HS-5 (cell line): ENCODE data around the gene FGF5.
"Not testable (repeated sequence)": the region's sequence is repeated elsewhere in the genome, so short reads cannot be mapped to it uniquely, and the experiment has no call there.

ENCODE experiments used
- DNase-seq: peaks from one replicate; pipeline ENCODE4 v3.0.0-alpha.2; 2012; ENCODE audit warnings: low read depth

FGF5 gene

DNA sequence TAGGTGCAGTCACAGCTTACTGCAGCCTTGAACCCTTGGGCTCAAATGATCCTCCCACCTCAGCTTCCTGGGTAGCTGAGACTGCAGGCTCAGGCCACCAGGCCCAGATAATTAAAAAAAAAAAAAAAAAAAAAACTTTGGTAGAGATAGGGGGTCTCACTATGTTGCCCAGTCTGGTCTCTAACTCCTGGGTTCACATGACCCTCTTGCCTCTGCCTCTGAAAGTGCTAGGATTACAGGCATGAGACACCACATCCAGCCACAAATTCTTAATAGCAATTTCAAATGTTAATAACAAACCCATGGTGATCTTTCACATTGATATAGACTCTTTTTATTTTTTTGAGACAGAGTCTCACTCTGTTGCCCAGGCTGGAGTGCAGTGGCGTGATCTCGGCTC, 12.3 kb upstream of the FGF5 start:
- DNase-seq, result no peak

- peak; percentile 76 for DNase-seq
These were observed 11.0 kb upstream of the FGF5 start for GRCh38 chr4:80255329-80256095.

DNA sequence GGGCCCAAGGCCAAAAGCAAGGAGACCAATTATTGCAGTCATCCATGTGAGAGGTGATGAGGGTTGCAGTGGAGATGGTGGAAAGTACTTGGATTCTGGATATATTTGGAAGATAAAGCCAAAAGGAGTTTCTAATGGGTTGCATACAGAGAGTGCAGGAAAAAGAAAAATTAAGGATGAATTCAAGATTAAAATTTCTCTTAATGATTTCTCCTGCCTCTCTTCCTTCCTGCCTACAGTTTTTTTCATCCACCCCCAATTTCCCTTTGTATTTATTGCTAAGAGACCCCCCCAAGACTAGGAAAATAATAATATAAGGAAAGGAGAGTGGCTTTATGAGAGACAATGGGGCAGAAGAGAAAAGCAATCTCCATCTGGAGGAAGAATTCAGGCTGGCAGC, 8.6 kb upstream of the FGF5 start:
- DNase-seq, result no peak

DNA sequence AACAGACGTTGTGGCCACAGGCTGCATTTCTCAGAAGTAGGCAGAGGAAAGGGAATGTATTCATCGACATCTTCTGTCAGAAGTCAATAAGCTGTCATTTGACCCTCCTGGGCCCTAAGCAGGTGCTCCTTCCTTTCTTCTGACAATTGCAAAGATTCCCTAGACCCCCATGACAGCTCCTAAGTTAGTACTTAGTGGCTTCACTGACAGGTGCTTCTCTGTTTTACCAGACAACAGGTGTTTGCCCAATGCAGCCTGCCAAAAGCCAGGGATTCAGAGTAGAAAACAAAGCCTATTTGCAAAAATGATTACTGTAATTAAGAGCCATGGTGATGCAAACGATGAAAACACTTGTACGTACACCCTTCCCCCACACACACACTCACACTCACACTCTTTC, 7.5 kb upstream of the FGF5 start:
- DNase-seq, result no peak

DNA sequence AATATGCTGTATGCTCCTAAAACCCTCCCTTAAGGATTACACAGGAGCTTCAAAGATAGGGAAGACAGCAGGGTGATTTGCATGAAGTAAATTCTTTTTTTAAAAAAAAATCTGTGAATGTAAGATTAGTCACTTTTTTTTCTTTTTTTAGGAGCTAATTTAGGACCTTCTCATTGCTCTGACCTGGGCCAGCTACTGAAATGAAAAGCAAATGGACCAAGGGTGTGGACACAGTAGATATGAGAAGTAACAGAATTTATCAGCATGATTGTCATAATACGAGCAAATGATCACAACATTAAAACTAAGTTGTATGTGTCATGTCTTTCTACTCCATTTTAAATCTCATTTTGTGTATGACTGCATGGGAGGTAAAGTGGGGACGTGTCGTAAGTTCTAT, 6.6 kb upstream of the FGF5 start:
- no peak for DNase-seq

GRCh38 chr4:80261989-80262600, 4.4 kb upstream of the FGF5 start:
- no peak for DNase-seq

DNA sequence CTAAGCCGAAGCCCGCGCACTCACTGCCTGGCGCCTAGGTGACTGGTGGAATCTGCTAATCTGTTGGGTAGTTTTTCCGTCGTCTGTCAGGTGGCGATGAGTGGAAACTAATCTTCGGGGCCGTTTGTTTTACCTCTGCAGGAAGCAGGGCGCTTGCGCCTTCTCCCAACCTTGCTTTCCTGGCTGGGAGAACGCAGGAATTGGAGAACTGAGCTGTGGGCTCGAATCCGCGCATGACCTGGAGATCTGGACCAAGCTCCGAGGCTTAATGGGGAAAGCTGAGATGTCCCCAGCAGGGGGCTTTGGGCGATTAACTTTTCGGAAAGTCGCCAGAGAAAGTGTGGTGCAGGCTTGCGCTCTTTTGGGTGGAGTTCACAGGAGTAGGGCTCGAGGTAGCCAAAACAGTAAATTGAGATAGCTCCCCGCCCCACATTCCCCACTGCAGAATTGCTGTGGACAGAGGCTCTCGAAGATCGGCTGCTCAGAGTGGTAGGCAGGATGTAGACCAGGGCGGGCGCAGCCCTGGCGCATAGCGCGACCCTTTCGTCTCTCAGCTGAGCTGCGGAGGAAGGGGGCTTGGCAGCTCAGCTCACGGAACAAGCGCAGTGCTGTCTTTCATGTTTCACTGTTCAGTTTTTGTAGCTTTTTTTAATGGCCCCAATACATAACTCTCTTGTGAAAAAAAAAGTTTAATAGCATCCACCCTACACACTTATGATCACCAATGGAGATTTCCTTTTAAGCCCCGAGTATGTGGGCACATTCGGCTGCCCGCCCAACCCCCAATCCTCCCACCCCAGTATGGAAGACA, 2.7 kb upstream of the FGF5 start:
- DNase-seq, result no peak

- no peak for DNase-seq
These were observed 2.2 kb upstream of the FGF5 start for GRCh38 chr4:80264352-80264647.

- no peak for DNase-seq
These were observed 1.6 kb upstream of the FGF5 start for GRCh38 chr4:80264825-80265224.

DNA sequence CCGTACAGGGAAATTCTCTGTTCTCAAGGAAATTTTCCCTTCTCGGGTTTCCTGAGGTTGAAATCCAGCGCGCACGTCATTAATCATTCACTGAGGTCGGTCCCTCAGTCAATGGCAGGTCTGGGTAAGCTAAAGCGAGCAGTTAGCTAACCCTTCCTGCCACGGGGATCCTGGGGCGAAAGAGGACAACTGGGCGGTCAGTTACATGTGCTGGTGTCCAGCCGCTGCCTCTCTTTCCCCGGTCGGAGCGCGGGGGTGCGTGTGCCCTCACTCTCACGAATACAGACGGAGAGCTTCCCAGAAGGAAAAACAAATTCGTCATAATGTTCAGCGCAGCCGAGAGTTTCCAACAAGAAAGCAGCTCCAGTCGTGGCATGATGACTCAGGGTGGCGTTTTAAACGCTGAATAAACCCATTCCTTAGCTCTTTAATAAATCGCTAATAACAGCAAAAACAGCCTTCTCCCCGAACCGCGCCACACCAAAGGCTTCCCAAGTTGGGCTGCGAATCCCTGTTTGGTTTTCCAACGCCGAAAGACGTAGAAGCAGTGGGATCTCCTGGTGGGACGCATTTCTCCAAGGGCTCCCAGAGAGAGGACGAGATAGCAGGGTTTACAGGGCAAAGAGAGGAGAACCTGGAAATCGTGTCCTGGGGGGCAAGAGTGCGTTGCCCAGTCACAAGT, 752 bp upstream of the FGF5 start:
- no peak for DNase-seq

GRCh38 chr4:80266902-80267380, 477 bp downstream of the FGF5 start:
- no peak for DNase-seq

- no peak for DNase-seq
These were observed 1.8 kb downstream of the FGF5 start for GRCh38 chr4:80268081-80268823.

DNA sequence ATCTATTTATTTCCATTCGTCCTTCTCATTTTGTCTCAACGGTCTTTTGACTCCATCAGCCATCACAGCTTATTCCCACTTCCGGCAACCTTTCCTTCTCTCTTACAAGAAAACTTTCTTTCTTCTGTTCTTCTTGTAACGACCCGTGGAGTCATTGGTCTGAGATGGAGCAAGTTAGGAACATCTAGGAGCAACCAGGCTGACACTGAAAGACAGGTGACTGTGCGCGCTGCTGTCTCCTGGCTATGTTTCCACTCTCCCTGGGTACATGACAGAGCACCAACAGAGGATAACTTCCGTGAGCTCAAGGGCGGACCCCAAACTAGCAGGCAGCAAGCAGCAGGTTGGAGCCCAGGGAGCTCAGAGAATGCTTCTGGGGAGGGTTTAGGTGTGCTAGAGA, 2.5 kb downstream of the FGF5 start:
- no peak for DNase-seq

GRCh38 chr4:80270321-80270720, 3.9 kb downstream of the FGF5 start:
- DNase-seq, result no peak

DNA sequence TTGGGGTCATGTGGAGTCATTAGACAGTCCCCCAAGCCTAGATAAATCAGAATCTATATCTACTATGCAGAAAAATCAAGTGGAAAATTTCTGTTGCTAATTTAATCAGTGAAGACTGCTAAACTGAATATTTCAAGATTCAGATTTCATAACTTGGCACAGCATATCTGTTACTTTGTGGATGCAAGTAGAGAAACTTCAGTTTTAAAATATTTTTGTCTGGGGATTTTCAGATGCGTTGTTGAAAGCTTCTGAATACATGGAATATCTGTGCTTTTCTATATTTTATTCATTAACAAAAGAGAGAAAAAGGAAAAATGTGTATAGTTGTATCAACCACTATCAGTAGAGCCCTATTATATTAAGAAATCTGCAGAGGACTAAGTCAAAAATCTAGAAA, 4.4 kb downstream of the FGF5 start:
- DNase-seq, result no peak

DNA sequence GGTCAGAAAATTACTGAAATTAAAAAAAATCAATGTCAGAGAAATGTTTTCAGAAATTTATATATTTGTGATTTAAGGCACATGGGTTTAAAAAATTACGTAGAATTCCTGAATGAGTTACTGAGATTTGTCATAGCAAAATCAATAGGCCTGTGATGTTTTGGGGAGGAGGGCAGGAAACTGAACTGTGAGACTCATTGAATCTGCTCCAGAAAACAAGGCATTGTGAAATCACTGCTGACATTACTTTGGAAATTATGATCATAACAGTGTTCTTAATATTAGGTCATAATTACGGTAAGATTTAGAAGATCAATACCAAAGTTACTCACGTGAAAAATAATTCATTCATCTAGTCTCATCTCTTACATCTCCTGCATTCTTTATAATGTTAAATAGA, 5.3 kb downstream of the FGF5 start:
- peak; percentile 49 for DNase-seq

GRCh38 chr4:80276931-80277330, 10.5 kb downstream of the FGF5 start:
- no peak for DNase-seq

GRCh38 chr4:80279751-80280150, 13.3 kb downstream of the FGF5 start:
- DNase-seq, result no peak

DNA sequence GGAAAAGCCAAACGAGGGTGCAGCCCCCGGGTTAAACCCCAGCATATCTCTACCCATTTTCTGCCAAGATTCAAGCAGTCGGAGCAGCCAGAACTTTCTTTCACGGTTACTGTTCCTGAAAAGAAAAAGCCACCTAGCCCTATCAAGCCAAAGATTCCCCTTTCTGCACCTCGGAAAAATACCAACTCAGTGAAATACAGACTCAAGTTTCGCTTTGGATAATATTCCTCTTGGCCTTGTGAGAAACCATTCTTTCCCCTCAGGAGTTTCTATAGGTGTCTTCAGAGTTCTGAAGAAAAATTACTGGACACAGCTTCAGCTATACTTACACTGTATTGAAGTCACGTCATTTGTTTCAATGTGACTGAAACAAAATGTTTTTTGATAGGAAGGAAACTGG, 20.0 kb downstream of the FGF5 start:
- no peak for DNase-seq

DNA sequence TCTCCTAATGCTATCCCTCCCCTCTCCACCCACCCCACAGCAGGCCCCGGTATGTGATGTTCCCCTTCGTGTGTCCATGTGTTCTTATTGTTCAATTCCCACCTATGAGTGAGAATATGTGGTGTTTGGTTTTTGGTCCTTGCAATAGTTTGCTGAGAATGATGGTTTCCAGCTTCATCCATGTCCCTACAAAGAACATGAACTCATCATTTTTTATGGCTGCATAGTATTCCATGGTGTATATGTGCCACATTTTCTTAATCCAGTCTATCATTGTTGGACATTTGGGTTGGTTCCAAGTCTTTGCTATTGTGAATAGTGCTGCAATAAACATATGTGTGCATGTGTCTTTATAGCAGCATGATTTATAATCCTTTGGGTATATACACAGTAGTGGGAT, 24.2 kb downstream of the FGF5 start:
- not testable (repeated sequence) for DNase-seq

DNA sequence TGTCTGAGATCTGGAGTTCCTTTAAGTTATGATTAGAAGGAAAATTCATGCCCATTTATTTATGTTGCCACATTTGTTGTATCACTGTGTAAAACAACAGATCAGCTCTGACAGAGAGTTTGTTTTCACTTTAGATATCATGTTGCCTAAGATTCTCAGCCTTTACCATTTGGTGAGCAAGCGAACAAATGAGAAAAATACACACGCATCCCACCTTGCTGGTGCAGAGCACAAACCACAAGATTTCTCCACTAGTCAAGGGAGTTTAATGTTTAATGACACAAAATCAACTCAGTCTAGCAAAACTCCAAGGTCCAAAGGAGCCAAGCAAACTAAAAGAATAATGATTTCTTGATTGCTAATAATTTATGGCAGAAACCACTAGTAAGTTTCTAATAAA, 27.7 kb downstream of the FGF5 start:
- no peak for DNase-seq

DNA sequence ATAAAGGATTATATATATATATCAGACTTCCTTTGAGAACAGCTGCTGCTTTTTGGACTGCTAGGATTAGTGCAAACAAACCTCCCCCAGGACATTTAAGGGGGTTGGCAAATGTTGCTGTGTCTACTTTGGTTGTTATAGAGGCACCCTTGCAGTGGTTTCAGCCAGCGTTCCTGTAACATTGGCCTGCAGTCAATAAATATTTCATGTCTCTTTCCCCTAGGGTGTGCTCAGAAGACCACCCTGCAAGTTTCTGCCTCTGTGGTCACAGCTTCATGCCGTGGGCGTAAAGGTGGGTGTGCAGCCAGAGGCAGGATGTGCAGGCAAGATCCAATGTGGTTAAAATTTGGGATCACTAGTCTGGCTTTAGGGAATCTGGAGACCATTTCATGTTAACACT, 28.9 kb downstream of the FGF5 start:
- DNase-seq, result no peak
